ENCODE results near the gene GCG. TPM values are rescaled to one million over a fixed set of nuclear protein-coding genes. Genes with fewer than 3 reads are reported as not detected.

The GCG gene
- total and polyA plus RNA-seq, 7 donors, result 9.0 to 26.6 (median 10.6) TPM; not detected in 4

DNA sequence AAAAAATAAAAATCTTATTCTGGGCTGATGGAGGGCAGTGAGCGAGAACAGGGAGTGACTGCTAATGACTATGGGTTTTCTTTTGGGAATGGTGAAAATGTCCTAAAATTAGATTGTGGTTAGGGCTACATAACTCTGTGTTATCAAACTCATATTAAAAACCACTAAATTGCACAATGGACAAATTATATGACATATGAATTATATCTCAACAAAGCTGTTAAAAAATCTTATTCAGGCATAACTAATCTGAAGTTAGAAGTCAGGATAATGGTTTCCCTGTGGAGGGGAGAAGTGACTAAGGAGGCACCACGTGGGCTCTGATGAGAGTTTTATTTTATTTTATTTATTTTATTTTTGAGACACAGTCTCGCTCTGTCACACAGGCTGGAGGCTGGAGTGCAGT lies 45.9 kb downstream of the GCG start:
- H3K4me3 ChIP-seq, result no peak overlapping the region
- intact Hi-C loops (cut with DNase I), result no loop called here
- no peaks in the 10 kb centered on the region for H3K36me3 ChIP-seq
- H3K27ac ChIP-seq, result no peak overlapping the region
- WGBS, 2 donors, result 70 to 76% methylated on average over 3 of the region's 3 CpGs
- H3K27me3 ChIP-seq, result no peaks in the 10 kb centered on the region
- no peaks in the 10 kb centered on the region for H3K9me3 ChIP-seq
- DNase-seq, result no peak
- TF ChIP-seq POLR2AphosphoS5 (IDR thresholded peaks at IDR 0.05), result no peak
- TF ChIP-seq CTCF (IDR thresholded peaks at IDR 0.05), result no peak
- TF ChIP-seq EP300 (IDR thresholded peaks at IDR 0.05), result no peak
- no peak for TF ChIP-seq POLR2A (IDR thresholded peaks at IDR 0.05)
- H3K4me1 ChIP-seq, result no peaks in the 10 kb centered on the region

GRCh38 chr2:162103443-162104009 lies 48.5 kb downstream of the GCG start:
- Histone ChIP-seq H3K27me3 (no peaks in the 10 kb centered on the region), H3K27ac (no peak overlapping the region), H3K9me3 (no peaks in the 10 kb centered on the region), H3K36me3 (no peaks in the 10 kb centered on the region), H3K4me1 (no peaks in the 10 kb centered on the region), H3K4me3 (no peak overlapping the region)
- DNase-seq, result no peak
- 78 to 80% methylated on average over 3 of the region's 3 CpGs for WGBS, 2 donors
- intact Hi-C loops (cut with DNase I), result no loop called here
- no peak for TF ChIP-seq CTCF (IDR thresholded peaks at IDR 0.05)
- TF ChIP-seq EP300 (IDR thresholded peaks at IDR 0.05), result no peak

DNA sequence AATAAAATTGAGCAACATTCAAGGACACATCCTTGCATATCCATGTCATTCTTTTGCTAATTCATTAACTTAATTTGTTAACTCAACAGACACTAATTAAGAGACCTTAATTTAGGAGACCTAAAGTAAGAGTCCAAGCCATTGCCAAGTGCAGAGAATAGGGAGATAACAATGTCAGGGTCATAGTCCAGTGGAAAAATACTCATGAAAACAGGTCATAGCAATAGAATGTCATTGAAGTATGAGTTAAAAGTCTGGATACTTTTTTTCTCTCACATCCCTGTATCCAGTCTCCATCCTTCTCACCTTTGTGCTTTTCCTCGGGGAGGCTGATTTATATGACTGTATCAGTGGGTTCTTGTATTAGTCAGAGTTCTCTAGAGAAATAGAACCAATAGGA lies 51.5 kb downstream of the GCG start:
- Histone ChIP-seq H3K27ac (no peak overlapping the region), H3K27me3 (no peaks in the 10 kb centered on the region), H3K4me3 (no peak overlapping the region), H3K36me3 (no peaks in the 10 kb centered on the region), H3K4me1 (no peaks in the 10 kb centered on the region), H3K9me3 (no peaks in the 10 kb centered on the region)
- intact Hi-C loops (cut with DNase I), result no loop called here
- no peak for TF ChIP-seq POLR2A (IDR thresholded peaks at IDR 0.05)
- no peak for TF ChIP-seq CTCF (IDR thresholded peaks at IDR 0.05)
- no peak for TF ChIP-seq POLR2AphosphoS5 (IDR thresholded peaks at IDR 0.05)
- WGBS, 2 donors, result 34 to 39% methylated on average over 1 of the region's 1 CpG
- no peak for DNase-seq

DNA sequence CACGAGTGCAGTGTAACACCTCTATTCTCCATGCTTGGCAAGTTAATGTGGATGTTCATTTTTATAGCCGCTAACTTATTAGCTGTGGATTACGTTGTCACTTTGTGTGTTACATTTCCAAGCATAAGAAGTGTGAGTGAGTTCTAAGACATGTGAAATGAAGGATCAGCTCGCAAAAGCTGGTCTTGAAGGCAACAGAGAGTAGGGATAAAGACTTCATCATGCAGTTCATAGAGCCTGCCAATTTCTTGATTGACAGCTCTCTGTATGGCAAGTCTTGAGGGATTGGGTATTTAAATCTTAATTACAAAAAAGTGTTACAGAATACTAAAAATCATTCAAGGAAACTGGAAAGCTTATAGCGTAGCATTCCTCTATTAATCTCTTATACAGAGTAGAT lies 52.2 kb downstream of the GCG start:
- Histone ChIP-seq H3K36me3 (no peaks in the 10 kb centered on the region), H3K27me3 (no peaks in the 10 kb centered on the region), H3K27ac (no peak overlapping the region), H3K4me3 (no peak overlapping the region), H3K9me3 (no peaks in the 10 kb centered on the region), H3K4me1 (no peaks in the 10 kb centered on the region)
- 94 to 98% methylated on average over 5 of the region's 5 CpGs for WGBS, 2 donors
- intact Hi-C loops (cut with DNase I), result no loop called here
- no peak for TF ChIP-seq EP300 (IDR thresholded peaks at IDR 0.05)
- no peak for TF ChIP-seq POLR2AphosphoS5 (IDR thresholded peaks at IDR 0.05)
- TF ChIP-seq CTCF (IDR thresholded peaks at IDR 0.05), result no peak
- TF ChIP-seq POLR2A (IDR thresholded peaks at IDR 0.05), result no peak
- DNase-seq, result no peak

Other genes starting within 250 kb of the GCG start
- 10 to 100 TPM in 3 of 4 donors, 1 to 10 TPM in 1; 5.8 to 11.9 (median 11.2) TPM for gene DPP4, start 78.0 kb downstream of the GCG start, total RNA-seq
- gene DPP4, start 78.0 kb downstream of the GCG start, polyA plus RNA-seq, result 1 to 10 TPM; 1.2 to 6.9 (median 1.4) TPM
- gene FAP, start 91.2 kb upstream of the GCG start, total RNA-seq, result 10 to 100 TPM; 12.7 to 35.7 (median 22.4) TPM
- gene FAP, start 91.2 kb upstream of the GCG start, polyA plus RNA-seq, result 1 to 10 TPM in 1 of 3 donors, not detected in 2; 2.2 TPM
- gene IFIH1, start 166.4 kb upstream of the GCG start, total RNA-seq, result 10 to 100 TPM in 3 of 4 donors, 1 to 10 TPM in 1; 8.8 to 14.6 (median 11.1) TPM
- 10 to 100 TPM in 2 of 3 donors, 1 to 10 TPM in 1; 9.0 to 16.0 (median 12.0) TPM for gene IFIH1, start 166.4 kb upstream of the GCG start, polyA plus RNA-seq
- 10 to 100 TPM; 10.9 to 24.8 (median 11.2) TPM for gene GCA, start 191.9 kb upstream of the GCG start, total RNA-seq
- gene GCA, start 191.9 kb upstream of the GCG start, polyA plus RNA-seq, result 10 to 100 TPM; 24.1 to 27.6 (median 24.3) TPM

Measured in sigmoid colon (tissue), 7 donors.